PC-3 (cell line): ENCODE results near the gene N4BP3. TPM values are rescaled to one million over a fixed set of nuclear protein-coding genes. Genes with fewer than 3 reads are reported as not detected.

Experiments
- ATAC-seq: fragments of 200-7000 bp; cut with Tn5 transposase; 2 replicates; pipeline ENCODE4 v1.9.1; 2020; ENCODE audit warnings: mild to moderate bottlenecking, moderate library complexity
- BruUV-seq: library from RNA; stranded (reverse); fragments of 400-500 nt; replicated peaks from 2 replicates; lab custom pipeline; 2021; lab: Mats Ljungman, UMichigan
- CTCF ChIA-PET: fragments of 300-600 bp; sonication (Branson Sonifier 250); formaldehyde crosslinking; loops from one replicate; lab custom pipeline; 2022; ENCODE audit warnings: antibody characterized with exemption; lab: Charles Lee
- POLR2A ChIA-PET: fragments of 300-600 bp; sonication (Branson Sonifier 250); formaldehyde crosslinking; loops from one replicate; lab custom pipeline; 2022; ENCODE audit warnings: antibody characterized with exemption; ENCODE audit not compliant: unreplicated experiment; lab: Charles Lee
- DNase-seq: peaks from one replicate; pipeline ENCODE4 v3.0.0-alpha.2; 2015
- H2AFZ ChIP-seq: fragments of 300-600 bp; sonication (generic); 2 replicates; pipeline ENCODE4 v1.6.0; 2016; ENCODE audit warnings: antibody characterized with exemption, low read length
- H3F3A ChIP-seq: fragments of 300-600 bp; sonication (generic); one replicate; pipeline ENCODE4 v1.6.0; 2017; ENCODE audit warnings: antibody characterized with exemption, low read length, control low read depth, mild to moderate bottlenecking; ENCODE audit not compliant: unreplicated experiment
- H3K27ac ChIP-seq: fragments of 300-600 bp; sonication (generic); 2 replicates; pipeline ENCODE4 v1.5.1; 2016; ENCODE audit warnings: mild to moderate bottlenecking, low read length
- H3K27me3 ChIP-seq: fragments of 300-600 bp; sonication (generic); 2 replicates; pipeline ENCODE4 v1.6.1; 2016; ENCODE audit warnings: low read length, mixed read lengths
- H3K36me3 ChIP-seq: fragments of 300-600 bp; sonication (generic); 2 replicates; pipeline ENCODE4 v1.6.1; 2016; ENCODE audit warnings: low read depth, mixed run types, low read length, mixed read lengths
- H3K4me1 ChIP-seq: fragments of 300-600 bp; sonication (generic); 2 replicates; pipeline ENCODE4 v1.5.1; 2016; ENCODE audit warnings: low read length; ENCODE audit not compliant: insufficient read depth
- H3K4me2 ChIP-seq: fragments of 300-600 bp; sonication (generic); 2 replicates; pipeline ENCODE4 v1.6.0; 2016; ENCODE audit warnings: low read length
- H3K4me3 ChIP-seq: fragments of 300-600 bp; sonication (generic); 2 replicates; pipeline ENCODE4 v1.5.1; 2016; ENCODE audit warnings: mild to moderate bottlenecking, low read length, mixed read lengths
- H3K79me2 ChIP-seq: fragments of 300-600 bp; sonication (generic); 2 replicates; pipeline ENCODE4 v1.6.1; 2017; ENCODE audit warnings: low read length, mixed read lengths
- H3K9ac ChIP-seq: fragments of 300-600 bp; sonication (generic); 2 replicates; pipeline ENCODE4 v1.6.0; 2016; ENCODE audit warnings: mild to moderate bottlenecking, low read length
- H3K9me2 ChIP-seq: fragments of 300-600 bp; sonication (generic); replicated peaks from 2 replicates; pipeline ENCODE4 v1.6.1; 2016; ENCODE audit warnings: mixed run types, low read length, mixed read lengths
- H3K9me3 ChIP-seq: fragments of 300-600 bp; sonication (generic); 2 replicates; pipeline ENCODE4 v1.6.1; 2016; ENCODE audit warnings: low read length, mixed read lengths
- H4K20me1 ChIP-seq: fragments of 300-600 bp; sonication (generic); 2 replicates; pipeline ENCODE4 v1.6.1; 2016; ENCODE audit warnings: low read length, mixed read lengths
- CTCF ChIP-seq: fragments of 300-600 bp; sonication (generic); conservative IDR thresholded peaks from 2 replicates; pipeline ENCODE4 v1.5.1; 2017; ENCODE audit warnings: antibody characterized with exemption, low read depth, mild to moderate bottlenecking, low read length
- EZH2 ChIP-seq: fragments of 300-600 bp; sonication (generic); IDR thresholded peaks from one replicate; pipeline ENCODE4 v1.6.1; 2017; ENCODE audit warnings: antibody characterized with exemption, mild to moderate bottlenecking, low read length; ENCODE audit not compliant: unreplicated experiment
- EZH2phosphoT487 ChIP-seq: fragments of 300-600 bp; sonication (generic); IDR thresholded peaks from 2 replicates; pipeline ENCODE4 v1.6.1; 2018; ENCODE audit warnings: mild to moderate bottlenecking, antibody characterized with exemption, low read length, borderline replicate concordance
- intact Hi-C: fragments of 100-400 bp; cut with micrococcal nuclease; formaldehyde crosslinking; loops from 2 replicates; pipeline ENCODE4 v1.9.0; 2023
- total RNA-seq: library from RNA; depleted of rRNA; stranded (reverse); fragments of >200 nt; gene quantifications from 2 replicates; pipeline ENCODE4 v1.2.3, GENCODE V29; 2014

Gene N4BP3
- total RNA-seq, 1 experiment from 2014 or later, result 0.36 TPM

- no peak overlapping the region for H3K9ac ChIP-seq
- peaks cover 16% of the 10 kb centered on the region for H3K27me3 ChIP-seq
- intact Hi-C loops, result no loop called here
- H3K36me3 ChIP-seq, result no peaks in the 10 kb centered on the region
- no peaks in the 10 kb centered on the region for H3K9me2 ChIP-seq
- peak; percentile 81 for ATAC-seq
- peak; percentile 96 for DNase-seq
- H3K9me3 ChIP-seq, result no peaks in the 10 kb centered on the region
- ChIA-PET POLR2A (interaction anchor here (0.5 kb wide), 1 partner anchor 531 kb away, joined by 5 read pairs; no protein-coding TSS in a partner anchor), CTCF (interaction anchor here (0.6 to 1.2 kb wide), 3 partner anchors 15 to 45 kb away, joined by 3 to 7 read pairs (median 5); no protein-coding TSS in a partner anchor)
- peaks cover 26% of the 10 kb centered on the region for H3K4me1 ChIP-seq
- H2AFZ ChIP-seq, result peak overlapping the region; percentile 66
- no TSS peak for BruUV-seq
- H3K4me2 ChIP-seq, result peak overlapping the region; percentile 61
- H4K20me1 ChIP-seq, result no peaks in the 10 kb centered on the region
- H3K4me3 ChIP-seq, result peak overlapping the region; percentile 41
- H3K79me2 ChIP-seq, result no peaks in the 10 kb centered on the region
- TF ChIP-seq CTCF (peak; percentile 90), EZH2phosphoT487 (no peak)
- H3F3A ChIP-seq, result no peaks in the 10 kb centered on the region
- H3K27ac ChIP-seq, result no peak overlapping the region
Observed at GRCh38 chr5:178120607-178121357, 7.5 kb downstream of the N4BP3 start.

GRCh38 chr5:178121391-178122276 lies 8.3 kb downstream of the N4BP3 start:
- no peaks in the 10 kb centered on the region for H3K79me2 ChIP-seq
- no TSS peak for BruUV-seq
- DNase-seq (no peak), ATAC-seq (peak; percentile 11)
- TF ChIP-seq EZH2 (no peak), EZH2phosphoT487 (no peak), CTCF (no peak)
- H2AFZ ChIP-seq, result peak overlapping the region; percentile 66
- CTCF ChIA-PET, result interaction anchor here (0.6 to 1.2 kb wide), 3 partner anchors 43 to 406 kb away, joined by 4 to 7 read pairs (median 5); no protein-coding TSS in a partner anchor
- POLR2A ChIA-PET, result interaction anchor here (0.5 kb wide), 1 partner anchor 530 kb away, joined by 5 read pairs; no protein-coding TSS in a partner anchor
- no peaks in the 10 kb centered on the region for H4K20me1 ChIP-seq
- no peaks in the 10 kb centered on the region for H3F3A ChIP-seq
- no peaks in the 10 kb centered on the region for H3K9me2 ChIP-seq
- H3K9ac ChIP-seq, result no peak overlapping the region
- H3K4me3 ChIP-seq, result peak overlapping the region; percentile 41
- peaks cover 7% of the 10 kb centered on the region; the same call in 1 of the 2 replicates for H3K27me3 ChIP-seq
- H3K27ac ChIP-seq, result no peak overlapping the region
- intact Hi-C loops, result no loop called here
- H3K9me3 ChIP-seq, result no peaks in the 10 kb centered on the region
- H3K4me2 ChIP-seq, result peak overlapping the region; percentile 61
- H3K4me1 ChIP-seq, result peaks cover 26% of the 10 kb centered on the region
- no peaks in the 10 kb centered on the region for H3K36me3 ChIP-seq
